Measurements from ENCODE around the gene ULK2.
A peak's percentile ranks its signal among the peaks of the same experiment; 100 is the strongest.
"Not testable (repeated sequence)": the region's sequence is repeated elsewhere in the genome, so short reads cannot be mapped to it uniquely, and the experiment has no call there.

ULK2 gene

GRCh38 chr17:19867329-19868078 lies at the start of gene ULK2:
Gene ULK2 (minus strand): TSS chr17:19867936. CDS start chr17:19867417, 519 bp downstream.
- peak; percentile 64 for DNase-seq

DNA sequence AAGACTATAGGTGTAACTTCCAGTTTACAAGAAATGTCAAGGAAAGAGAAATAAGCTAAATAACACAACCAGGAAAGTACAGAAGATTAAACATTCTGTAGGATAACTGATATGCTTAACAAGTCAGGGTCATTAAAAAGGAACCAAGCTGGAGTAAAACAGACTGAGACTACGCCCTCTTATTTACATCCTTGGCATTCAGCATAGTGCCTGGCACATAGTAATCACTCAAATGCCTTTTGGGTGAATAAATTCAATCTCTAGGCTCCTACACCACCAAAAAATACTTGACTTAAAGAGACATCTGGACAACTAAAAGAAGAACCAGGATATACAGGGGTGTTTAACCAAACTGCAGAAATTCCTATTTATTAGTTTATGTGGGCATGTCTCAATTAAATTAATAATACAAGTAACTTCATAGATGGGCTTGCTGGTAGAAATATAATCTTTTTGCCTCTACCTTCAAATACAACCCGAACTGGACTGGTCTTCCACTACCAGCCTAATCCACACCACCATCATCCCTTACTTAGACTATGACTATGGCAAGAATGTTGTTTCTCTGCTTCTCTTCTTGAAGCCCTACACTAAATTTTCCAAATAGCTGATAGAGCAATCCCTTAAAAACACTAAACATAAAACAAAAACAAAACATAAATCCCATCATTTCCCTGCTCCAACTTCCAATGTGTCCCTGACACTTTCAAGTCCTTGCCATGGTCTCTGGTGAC lies 47.7 kb upstream of the ULK2 start:
- DNase-seq: no peak

GRCh38 chr17:19911033-19911432 lies 43.3 kb upstream of the ULK2 start:
- DNase-seq: no peak

DNA sequence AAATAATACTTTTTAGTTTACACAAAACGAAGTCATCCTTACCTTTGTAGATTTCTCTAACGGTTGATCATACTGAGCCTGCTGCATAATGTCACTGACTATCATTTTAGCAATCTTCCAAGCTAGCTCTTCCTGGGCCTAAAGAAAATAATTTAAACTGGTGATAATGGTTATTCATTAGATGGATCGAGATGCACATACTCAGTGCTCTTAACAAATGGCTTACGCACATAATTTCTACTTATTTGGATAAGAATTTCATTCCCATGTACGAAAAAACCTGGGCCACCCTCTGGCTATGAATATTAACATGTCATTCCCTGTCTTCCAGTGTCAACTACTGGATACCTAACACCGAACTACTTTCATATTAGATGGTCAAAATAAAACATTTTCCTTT lies 41.4 kb upstream of the ULK2 start:
- no peak for DNase-seq

- no peak for DNase-seq
Measured at GRCh38 chr17:19905502-19905901, 37.8 kb upstream of the ULK2 start.

DNA sequence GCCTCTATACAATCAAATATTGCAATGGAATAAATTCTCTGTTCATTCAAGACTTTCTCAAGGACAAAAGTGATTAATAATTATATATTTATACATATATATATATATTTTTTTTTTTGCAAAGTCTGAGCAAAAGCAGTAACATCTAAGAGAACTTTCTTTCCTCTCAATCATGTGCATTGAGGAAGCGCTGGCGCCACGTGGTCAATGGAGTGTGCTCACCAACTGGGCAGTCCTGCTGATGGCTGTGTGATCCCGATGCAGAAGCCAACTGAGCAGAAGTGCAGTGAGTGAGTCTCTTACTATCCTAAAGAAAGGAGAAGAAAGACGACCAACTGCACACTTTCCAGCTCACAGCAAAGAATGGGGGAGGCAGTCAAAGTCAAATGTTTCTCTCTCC lies 37.2 kb upstream of the ULK2 start:
- DNase-seq: no peak

- no peak for DNase-seq
Measured at GRCh38 chr17:19904412-19904811, 36.7 kb upstream of the ULK2 start.

DNA sequence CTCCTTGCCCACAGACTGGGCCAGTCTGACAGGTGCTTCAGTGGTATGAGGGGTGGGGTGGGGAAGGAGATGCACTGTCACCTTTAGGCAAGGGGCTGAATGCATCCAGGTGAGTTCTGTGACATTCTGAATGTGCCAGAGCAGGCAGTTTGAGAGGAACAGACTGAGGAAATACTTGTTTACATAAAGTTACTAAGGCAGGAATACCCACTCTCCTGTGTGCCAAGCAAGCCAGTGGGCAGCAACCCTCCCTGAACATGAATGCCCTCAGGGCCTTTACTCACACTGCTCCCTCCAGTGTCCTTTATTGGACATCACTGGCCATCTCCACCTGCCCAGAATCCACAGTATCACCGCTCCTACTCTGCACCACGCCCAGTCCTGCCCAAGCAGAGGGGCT lies 33.1 kb upstream of the ULK2 start:
- no peak for DNase-seq

DNA sequence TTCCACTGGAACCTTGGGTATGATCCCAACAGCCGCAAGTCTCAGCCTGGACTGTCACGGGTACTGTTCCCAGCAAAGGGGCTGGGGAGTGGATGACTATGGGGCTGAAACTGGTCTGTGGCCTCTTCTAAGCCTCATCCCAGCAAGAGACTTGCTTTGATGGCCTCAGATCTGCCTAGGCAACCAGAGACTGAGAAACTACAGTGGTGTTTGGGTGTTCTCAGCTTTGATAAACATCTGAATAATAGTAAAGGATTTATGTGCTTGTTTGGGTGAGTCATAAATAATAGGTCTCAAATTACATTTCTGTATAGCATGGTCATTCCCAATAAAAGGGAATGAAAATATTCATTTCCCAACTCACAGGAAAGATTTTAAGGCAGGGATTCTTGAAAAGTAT lies 30.2 kb upstream of the ULK2 start:
- DNase-seq: no peak

- no peak for DNase-seq
Measured at GRCh38 chr17:19897090-19897837, 29.5 kb upstream of the ULK2 start.

DNA sequence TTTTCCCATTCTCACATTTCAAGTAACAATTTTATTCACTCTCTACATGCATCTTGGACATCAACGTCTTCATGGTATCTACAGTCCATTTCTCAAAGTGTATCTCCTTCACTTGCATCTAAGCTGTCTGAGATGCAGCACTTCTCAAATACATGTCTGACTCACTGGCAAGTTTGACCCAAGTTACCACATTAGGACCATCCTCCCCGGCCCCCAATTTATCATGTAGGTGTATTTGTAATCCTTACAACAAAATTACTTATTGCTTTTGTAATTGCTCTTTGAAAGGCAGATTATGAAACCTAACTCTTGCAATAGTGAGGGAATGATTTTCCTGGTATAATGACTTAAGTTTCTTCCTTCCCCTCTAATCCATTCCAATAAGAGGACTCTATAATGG lies 28.9 kb upstream of the ULK2 start:
- no peak for DNase-seq

DNA sequence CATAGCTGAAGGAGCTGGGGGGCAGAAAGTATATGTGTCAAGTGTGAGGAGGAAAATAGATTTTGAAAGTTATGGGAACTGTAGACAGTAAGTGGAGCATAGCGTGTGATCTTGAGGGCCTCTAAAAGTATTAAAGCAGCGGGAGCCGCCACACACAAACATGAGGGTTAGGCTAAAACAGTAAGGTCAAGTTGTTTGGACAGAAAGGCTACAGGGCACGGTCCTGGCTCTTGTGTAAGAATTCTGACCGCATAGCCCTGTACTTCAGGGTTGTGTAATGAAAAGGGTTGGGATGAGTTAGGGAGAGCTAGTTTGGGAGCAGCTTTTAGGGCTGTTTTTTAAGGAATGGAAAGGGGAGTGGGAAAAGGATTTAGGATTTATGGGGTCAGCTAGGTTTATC lies 22.8 kb upstream of the ULK2 start:
- DNase-seq: not testable (repeated sequence)

DNA sequence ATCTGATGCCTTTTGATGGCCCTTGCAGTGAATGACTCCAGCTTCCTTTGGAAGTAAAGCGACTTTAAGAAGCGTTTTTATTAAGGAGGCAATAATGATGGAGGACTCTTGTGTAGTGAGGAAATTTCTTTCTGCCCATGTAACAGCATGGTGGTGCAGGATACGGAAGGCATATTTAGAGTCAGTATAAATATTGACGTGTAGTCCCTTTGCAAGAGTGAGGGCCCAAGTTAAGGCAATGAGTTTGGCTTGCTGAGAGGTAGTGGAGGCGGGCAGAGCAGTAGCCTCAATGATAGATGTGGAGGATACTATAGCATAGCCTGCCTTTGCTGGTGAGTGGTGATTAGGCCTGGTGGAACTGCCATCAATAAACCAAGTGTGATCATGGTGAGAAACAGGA lies 22.3 kb upstream of the ULK2 start:
- not testable (repeated sequence) for DNase-seq

GRCh38 chr17:19886116-19886515 lies 18.4 kb upstream of the ULK2 start:
- DNase-seq: no peak

- no peak for DNase-seq
Measured at GRCh38 chr17:19883537-19884215, 15.9 kb upstream of the ULK2 start.

- no peak for DNase-seq
Measured at GRCh38 chr17:19880393-19880792, 12.7 kb upstream of the ULK2 start.

GRCh38 chr17:19877364-19877945 lies 9.7 kb upstream of the ULK2 start:
- DNase-seq: peak; percentile 90

DNA sequence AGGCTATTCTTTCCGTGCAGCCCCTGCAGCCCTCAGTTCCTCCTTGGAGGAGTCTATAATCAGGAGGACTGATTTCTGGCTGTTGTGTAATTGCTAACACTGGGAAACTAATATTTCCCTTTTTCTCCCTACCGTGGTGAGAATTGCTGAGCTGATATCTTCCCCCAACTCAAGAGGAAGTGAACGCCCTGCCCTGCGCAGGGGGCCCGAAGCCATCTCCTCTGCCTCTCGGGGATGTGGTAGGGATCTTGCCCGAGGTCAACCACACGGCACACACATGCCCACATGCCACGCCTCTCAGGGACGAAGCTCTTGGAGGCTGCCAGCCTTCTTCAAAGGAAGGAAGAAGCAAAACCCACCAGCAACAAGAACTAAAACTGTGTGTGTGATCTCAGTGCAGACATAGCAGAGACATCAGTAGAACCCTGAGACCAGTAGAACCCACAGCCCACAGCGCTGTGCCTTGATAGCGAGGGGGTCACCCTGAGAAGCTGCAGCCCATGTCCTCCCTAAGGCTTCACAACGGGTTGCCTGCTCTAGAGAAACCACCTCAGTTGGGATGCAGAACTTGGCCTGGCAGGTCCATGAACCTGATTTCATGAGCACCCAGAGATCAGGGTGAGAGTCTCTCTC lies 8.9 kb upstream of the ULK2 start:
- peak; percentile 77 for DNase-seq

DNA sequence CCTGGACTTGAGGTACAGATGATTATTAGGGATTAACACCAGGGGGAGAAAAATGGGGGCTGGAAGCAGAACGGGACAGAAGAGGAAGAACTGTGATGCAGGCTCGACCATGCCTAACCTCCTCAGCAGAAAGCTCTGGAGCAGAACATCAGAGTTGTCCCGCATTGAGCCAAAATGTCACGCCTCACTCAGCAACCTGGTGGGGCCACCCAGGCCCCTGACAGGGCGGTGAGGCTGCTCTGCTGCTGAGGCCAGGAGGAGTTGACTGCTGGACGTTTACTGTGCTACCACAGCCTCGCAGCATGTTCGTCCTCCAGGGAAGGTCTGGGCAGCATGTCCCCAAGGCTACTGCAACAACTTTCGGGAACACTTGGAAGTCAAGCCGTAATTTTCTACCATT lies 6.5 kb upstream of the ULK2 start:
- no peak for DNase-seq

- no peak for DNase-seq
Measured at GRCh38 chr17:19873346-19873745, 5.6 kb upstream of the ULK2 start.

DNA sequence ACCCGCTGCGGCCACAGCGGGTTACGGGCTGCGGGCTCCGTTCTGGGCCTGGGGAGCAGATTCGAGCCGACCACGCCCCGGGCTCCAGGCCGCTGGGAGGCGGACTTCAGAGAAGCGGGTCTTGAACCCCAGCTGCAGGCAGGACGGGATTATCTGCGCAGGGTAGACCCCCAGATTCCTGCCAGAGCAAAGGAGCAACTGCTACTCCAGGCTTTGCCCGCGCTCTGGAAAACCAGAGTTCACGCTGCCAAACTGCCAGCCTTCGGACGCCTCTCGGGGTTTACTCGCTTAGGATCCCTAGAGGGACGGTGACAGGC lies 301 bp upstream of the ULK2 start:
- DNase-seq: no peak

DNA sequence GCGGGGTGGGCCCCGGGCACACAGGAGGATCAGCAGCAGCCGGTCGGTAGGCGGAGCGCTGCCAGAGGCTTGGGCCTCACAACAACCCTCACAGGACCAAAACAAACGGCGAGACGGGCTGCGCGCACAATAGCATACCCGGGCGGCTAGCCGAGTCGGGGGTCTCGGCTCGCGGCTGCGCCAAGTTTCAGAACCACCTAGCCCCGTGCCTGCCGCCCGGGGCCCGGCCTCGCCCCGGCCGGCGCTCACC lies 732 bp downstream of the ULK2 start:
- peak; percentile 68 for DNase-seq

GRCh38 chr17:19865021-19865420 lies 2.7 kb downstream of the ULK2 start:
- DNase-seq: no peak

Measured in hematopoietic multipotent progenitor cell treated with erythropoietin and hydrocortisone succinate and interleukin-3 and kit ligand, for 8 days (in vitro differentiated cells).